Mucosa of descending colon (tissue), 3 donors: ENCODE measurements around the gene TBRG4. TPM values are rescaled to one million over a fixed set of nuclear protein-coding genes. Genes with fewer than 3 reads are reported as not detected.

ENCODE experiments used
- ATAC-seq: fragments of 200-7000 bp; cut with Tn5 transposase; one replicate; pipeline ENCODE4 v1.9.1; 2020; ENCODE audit warnings: mild to moderate bottlenecking, moderate library complexity
- DNase-seq, 3 donors: peaks; one replicate each; pipeline ENCODE4 v3.0.0-alpha.2; 2020
- H3K36me3 ChIP-seq: fragments of 200-600 bp; one replicate; pipeline ENCODE4 v1.8.0; 2021; ENCODE audit warnings: low read depth, mild to moderate bottlenecking
- H3K4me1 ChIP-seq: fragments of 200-600 bp; one replicate; pipeline ENCODE4 v1.8.0; 2021; ENCODE audit warnings: low read depth, mild to moderate bottlenecking
- H3K4me3 ChIP-seq: fragments of 200-600 bp; one replicate; pipeline ENCODE4 v1.8.0; 2021; ENCODE audit warnings: mild to moderate bottlenecking
- H3K9me3 ChIP-seq: fragments of 200-600 bp; one replicate; pipeline ENCODE4 v1.8.0; 2021; ENCODE audit warnings: mild to moderate bottlenecking
- CTCF ChIP-seq: fragments of 200-600 bp; IDR thresholded peaks from one replicate; pipeline ENCODE4 v1.8.0; 2022; ENCODE audit warnings: antibody characterized with exemption, mild to moderate bottlenecking
- intact Hi-C, 2 donors: fragments of 100-400 bp; cut with DNase I in 1 of 2; cut with micrococcal nuclease in 1 of 2; formaldehyde crosslinking; loops; one replicate each; pipeline versions ENCODE4 v1.11.0 to v1.11.1; 2022; cut with DNase I, micrococcal nuclease
- long read RNA-seq, 2 donors: library from polyadenylated mRNA; unstranded; transcript quantifications; one replicate each; pipeline ENCODE4 v2.0.0, GENCODE V29; 2019 to 2021
- total RNA-seq, 3 donors: library from RNA; stranded (reverse); fragmentation: NEBNext Ultra II Directional in 2 of 3; extraction: Animal tissue kit (Norgen Biotek cat#: 25700) in 2 of 3; gene quantifications; one replicate each; pipeline versions ENCODE4 v1.2.1 to v1.2.4, GENCODE V29; 2021 to 2023
- donor health status: DM: no; HTN: no; CAD: no; lungs with moderate emphysema.
- donor health status: DM: no; HTN: no; CAD: no.
- donor health status: DM: no; HTN: yes; CAD: no.

TBRG4 gene
- total RNA-seq = 100 to 1,000 TPM in 1 of 3 donors, 10 to 100 TPM in 2; 84.0 to 122 (median 85.6) TPM
- long read RNA-seq, donor 1, transcript TBRG4-201 (11 exons, 2,243 nt) = major isoform, 62 of 140 reads
- long read RNA-seq, donor 1, transcript TBRG4-202 (9 exons, 1,917 nt) = minor isoform, 8 of 140 reads
- long read RNA-seq, donor 1, partial matches to known transcripts = 7 of 140 reads
- long read RNA-seq, donor 1, other reads (novel, unspliced or antisense) = 58 of 140 reads
- long read RNA-seq, donor 2, transcript TBRG4-201 (11 exons, 2,243 nt) = major isoform, 24 of 46 reads
- long read RNA-seq, donor 2, partial matches to known transcripts = 5 of 46 reads
- long read RNA-seq, donor 2, other reads (novel, unspliced or antisense) = 17 of 46 reads

DNA sequence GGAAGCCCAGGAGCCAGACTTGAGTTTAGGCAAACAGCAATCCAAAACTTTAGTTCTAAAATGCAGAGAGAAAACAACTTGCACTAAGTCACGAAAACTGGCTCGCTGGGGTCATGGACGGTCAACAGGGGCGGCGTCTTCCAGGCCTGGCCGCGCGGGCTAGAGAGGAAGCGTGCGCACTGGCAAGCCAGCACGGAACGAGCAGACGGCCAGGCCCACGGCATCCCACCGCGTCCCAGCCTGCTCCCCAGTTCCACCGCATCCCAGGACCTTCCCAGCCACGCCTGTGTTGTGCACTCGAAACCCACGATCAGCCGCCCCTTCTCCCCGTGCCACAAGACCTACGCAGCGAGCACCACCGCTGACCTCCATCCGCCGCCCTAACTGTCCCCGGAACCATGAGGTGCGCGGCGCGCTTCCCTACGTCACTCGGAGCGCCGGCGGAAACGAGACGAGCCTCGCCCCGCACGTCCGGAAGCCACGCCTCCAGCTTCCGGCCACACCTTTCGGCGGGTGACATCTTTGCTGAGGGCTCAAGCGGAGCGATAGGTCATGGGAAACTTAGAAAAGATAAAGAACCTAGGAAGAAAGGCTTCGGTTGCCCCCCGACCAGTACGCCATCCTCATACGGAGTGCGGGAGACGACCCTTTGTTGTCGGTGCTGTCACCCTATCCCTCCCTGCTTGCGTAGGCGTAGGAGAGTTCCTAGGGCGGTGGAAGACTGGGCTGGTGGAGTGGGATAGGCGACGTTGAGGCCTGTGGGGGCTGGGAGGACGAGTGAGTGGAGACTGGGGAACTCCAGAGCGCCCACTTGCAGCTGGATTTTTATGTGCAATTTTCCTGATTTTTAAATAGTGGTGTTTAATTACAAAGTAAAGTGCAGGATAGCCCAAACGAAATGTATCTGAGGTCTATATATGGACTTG is at the start of gene TBRG4:
Gene TBRG4 (minus strand): TSS at position 400 of the 926 bp plus-strand sequence. CDS start 2,460 bp downstream, outside the sequence.
- ATAC-seq = peak; percentile 98
- no peak for TF ChIP-seq CTCF
- intact Hi-C loops = no loop called here
- Histone ChIP-seq H3K4me1 (peaks cover 31% of the 10 kb centered on the region), H3K36me3 (no peaks in the 10 kb centered on the region), H3K4me3 (peak within 1 kb of the TSS; percentile 62), H3K9me3 (no peaks in the 10 kb centered on the region)
- peak; percentile 96 to 97 (median 97) for DNase-seq

GRCh38 chr7:45161138-45161537 is 49.6 kb upstream of the TBRG4 start:
- ATAC-seq (no peak), DNase-seq (no peak)
- Histone ChIP-seq H3K4me3 (no peak overlapping the region), H3K4me1 (no peaks in the 10 kb centered on the region), H3K9me3 (no peaks in the 10 kb centered on the region), H3K36me3 (no peaks in the 10 kb centered on the region)
- intact Hi-C loops = no loop called here
- TF ChIP-seq CTCF = no peak

GRCh38 chr7:45160417-45160881 is 49.0 kb upstream of the TBRG4 start:
- H3K4me3 ChIP-seq = no peak overlapping the region
- DNase-seq = no peak

DNA sequence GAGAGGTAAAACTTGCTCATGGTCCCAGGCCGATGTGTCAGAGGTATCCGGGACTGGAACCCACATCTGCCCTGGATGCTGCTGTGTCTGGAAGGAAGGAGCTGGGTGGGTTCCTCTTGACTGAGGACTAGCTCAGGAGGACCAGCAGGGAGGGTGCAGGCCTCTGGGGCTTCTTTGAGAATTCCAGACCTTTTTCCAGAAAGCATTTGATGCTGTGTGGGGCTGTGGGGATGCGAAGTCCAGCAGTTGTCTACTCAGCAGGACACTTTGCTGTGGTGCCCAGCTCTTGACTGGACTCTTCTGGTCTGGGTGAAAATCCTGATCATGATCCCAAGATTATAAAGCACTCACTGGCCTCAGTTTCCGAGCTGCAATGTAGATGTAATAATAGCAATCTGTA is 47.8 kb upstream of the TBRG4 start:
- ATAC-seq = no peak
- DNase-seq = no peak
- H3K4me1 ChIP-seq = no peaks in the 10 kb centered on the region
- no peaks in the 10 kb centered on the region for H3K36me3 ChIP-seq
- no peak overlapping the region for H3K4me3 ChIP-seq
- no peaks in the 10 kb centered on the region for H3K9me3 ChIP-seq
- TF ChIP-seq CTCF = no peak
- intact Hi-C loops = no loop called here

More at GRCh38 chr7:45160417-45160881, 49.0 kb upstream of the TBRG4 start:
- H3K4me1 ChIP-seq = no peaks in the 10 kb centered on the region
- ATAC-seq = no peak
- H3K36me3 ChIP-seq = no peaks in the 10 kb centered on the region
- no peaks in the 10 kb centered on the region for H3K9me3 ChIP-seq
- intact Hi-C loops = no loop called here
- TF ChIP-seq CTCF = no peak

GRCh38 chr7:45158471-45158870 is 47.0 kb upstream of the TBRG4 start:
- H3K9me3 ChIP-seq = no peaks in the 10 kb centered on the region
- intact Hi-C loops = no loop called here
- ATAC-seq = no peak
- H3K36me3 ChIP-seq = no peaks in the 10 kb centered on the region
- no peak overlapping the region for H3K4me3 ChIP-seq
- no peak for TF ChIP-seq CTCF
- DNase-seq = no peak
- H3K4me1 ChIP-seq = no peaks in the 10 kb centered on the region
